ENCODE data around the gene MYO1B. TPM values are rescaled to one million over a fixed set of nuclear protein-coding genes. Genes with fewer than 3 reads are reported as not detected.

MYO1B gene
- total RNA-seq, 1 donor from 2014 or later: 81.6 TPM

GRCh38 chr2:191212119-191212518, 33.1 kb upstream of the MYO1B start:
- H3K4me1 Mint-ChIP-seq: peaks cover 8% of the 10 kb centered on the region
- TF ChIP-seq CTCF (IDR thresholded peaks at IDR 0.05; ENCODE audit: unreplicated experiment): no peak
- peaks cover 29% of the 10 kb centered on the region for H3K9me3 Mint-ChIP-seq
- peaks cover 3% of the 10 kb centered on the region for H3K36me3 Mint-ChIP-seq
- no peak for DNase-seq (ENCODE audit: low spot score in 2 of 2, unreplicated experiment in 2 of 2)
- no peaks in the 10 kb centered on the region for H3K27me3 Mint-ChIP-seq (ENCODE audit: low read depth)
- H3K27ac Mint-ChIP-seq: no peak overlapping the region
- no peak overlapping the region for H3K4me3 Mint-ChIP-seq

- no peak overlapping the region for H3K27ac Mint-ChIP-seq
- no peak overlapping the region for H3K4me3 Mint-ChIP-seq
- peaks cover 18% of the 10 kb centered on the region for H3K4me1 Mint-ChIP-seq
These were observed 31.9 kb upstream of the MYO1B start for GRCh38 chr2:191213333-191213732.

GRCh38 chr2:191215230-191215629, 30.0 kb upstream of the MYO1B start:
- Mint-ChIP-seq H3K27ac (peak overlapping the region; percentile 31), H3K4me3 (no peak overlapping the region), H3K9me3 (peaks cover 29% of the 10 kb centered on the region), H3K27me3 (ENCODE audit: low read depth) (no peaks in the 10 kb centered on the region), H3K4me1 (peaks cover 19% of the 10 kb centered on the region), H3K36me3 (peaks cover 3% of the 10 kb centered on the region)
- TF ChIP-seq CTCF (IDR thresholded peaks at IDR 0.05; ENCODE audit: unreplicated experiment): no peak
- no peak for DNase-seq (ENCODE audit: low spot score in 2 of 2, unreplicated experiment in 2 of 2)

More at GRCh38 chr2:191213333-191213732, 31.9 kb upstream of the MYO1B start:
- no peak for DNase-seq (ENCODE audit: low spot score in 2 of 2, unreplicated experiment in 2 of 2)
- Mint-ChIP-seq H3K36me3 (peaks cover 3% of the 10 kb centered on the region), H3K27me3 (ENCODE audit: low read depth) (no peaks in the 10 kb centered on the region), H3K9me3 (peaks cover 29% of the 10 kb centered on the region)
- no peak for TF ChIP-seq CTCF (IDR thresholded peaks at IDR 0.05; ENCODE audit: unreplicated experiment)

GRCh38 chr2:191215666-191216065, 29.5 kb upstream of the MYO1B start:
- H3K4me1 Mint-ChIP-seq: peaks cover 19% of the 10 kb centered on the region
- no peak overlapping the region for H3K4me3 Mint-ChIP-seq
- H3K27ac Mint-ChIP-seq: peak overlapping the region; percentile 31
- peaks cover 3% of the 10 kb centered on the region for H3K36me3 Mint-ChIP-seq
- peaks cover 29% of the 10 kb centered on the region for H3K9me3 Mint-ChIP-seq
- H3K27me3 Mint-ChIP-seq (ENCODE audit: low read depth): no peaks in the 10 kb centered on the region
- no peak for TF ChIP-seq CTCF (IDR thresholded peaks at IDR 0.05; ENCODE audit: unreplicated experiment)
- no peak for DNase-seq (ENCODE audit: low spot score in 2 of 2, unreplicated experiment in 2 of 2)

GRCh38 chr2:191217580-191217979, 27.6 kb upstream of the MYO1B start:
- Mint-ChIP-seq H3K4me1 (peaks cover 19% of the 10 kb centered on the region), H3K27me3 (ENCODE audit: low read depth) (no peaks in the 10 kb centered on the region), H3K9me3 (peaks cover 17% of the 10 kb centered on the region), H3K4me3 (no peak overlapping the region), H3K36me3 (no peaks in the 10 kb centered on the region), H3K27ac (no peak overlapping the region)
- TF ChIP-seq CTCF (IDR thresholded peaks at IDR 0.05; ENCODE audit: unreplicated experiment): no peak
- DNase-seq (ENCODE audit: low spot score in 2 of 2, unreplicated experiment in 2 of 2): no peak

Measured in mesothelial cell of epicardium (in vitro differentiated cells).